ENCODE results near the gene FAM83F.

Gene FAM83F

DNA sequence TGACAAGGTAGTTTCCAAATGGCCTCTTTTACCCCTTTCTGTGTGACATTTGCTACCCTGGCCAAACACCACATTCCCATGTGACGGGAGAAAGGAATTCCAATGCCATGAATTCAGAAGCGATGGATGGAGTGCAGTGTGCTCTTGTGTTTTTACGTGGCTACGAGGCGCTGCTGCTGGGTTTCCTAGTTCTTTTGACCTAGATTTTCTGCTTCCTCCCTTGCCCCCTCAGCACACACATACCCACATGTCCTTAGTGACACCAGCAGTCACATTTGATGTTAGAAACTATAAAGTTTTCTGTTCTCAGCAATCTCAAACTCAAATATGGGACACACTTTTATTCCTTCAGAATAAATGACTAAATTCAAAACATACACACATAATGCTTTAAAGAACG lies 42.4 kb upstream of the FAM83F start:
- H3K9me3 ChIP-seq (ENCODE audit: insufficient read depth, low read length): no peaks in the 10 kb centered on the region
- H3K27me3 ChIP-seq (ENCODE audit: low read length): no peaks in the 10 kb centered on the region; the same call in 1 of the 2 replicates
- H4K20me1 ChIP-seq (ENCODE audit: low read depth, low read length): no peaks in the 10 kb centered on the region

GRCh38 chr22:39953101-39953500 lies 41.7 kb upstream of the FAM83F start:
- H3K79me2 ChIP-seq (ENCODE audit: insufficient read depth, low read length): no peaks in the 10 kb centered on the region

More for the DNA sequence above, 42.4 kb upstream of the FAM83F start:
- Histone ChIP-seq H2AFZ (ENCODE audit: low read depth, low read length, severe bottlenecking) (no peak overlapping the region), H3F3A (ENCODE audit: insufficient read depth) (no peaks in the 10 kb centered on the region), H3K79me2 (ENCODE audit: insufficient read depth, low read length) (no peaks in the 10 kb centered on the region), H3K4me3 (ENCODE audit: insufficient read depth, low read length, poor library complexity, severe bottlenecking) (no peak overlapping the region), H3K9me2 (replicated peaks; ENCODE audit: insufficient read depth, low read length) (no peaks in the 10 kb centered on the region), H3K9ac (ENCODE audit: low read length) (no peak overlapping the region), H3K36me3 (ENCODE audit: low read length) (no peaks in the 10 kb centered on the region), H3K4me2 (ENCODE audit: low read depth, low read length, poor library complexity, severe bottlenecking) (no peak overlapping the region), H3K27ac (ENCODE audit: low read depth, low read length) (no peak overlapping the region)
- no peak for TF ChIP-seq EZH2phosphoT487 (conservative IDR thresholded peaks at IDR 0.05; ENCODE audit: low read length)
- TF ChIP-seq CTCF (IDR thresholded peaks at IDR 0.05; ENCODE audit: insufficient read depth, low read length, poor library complexity, severe bottlenecking): no peak

DNA sequence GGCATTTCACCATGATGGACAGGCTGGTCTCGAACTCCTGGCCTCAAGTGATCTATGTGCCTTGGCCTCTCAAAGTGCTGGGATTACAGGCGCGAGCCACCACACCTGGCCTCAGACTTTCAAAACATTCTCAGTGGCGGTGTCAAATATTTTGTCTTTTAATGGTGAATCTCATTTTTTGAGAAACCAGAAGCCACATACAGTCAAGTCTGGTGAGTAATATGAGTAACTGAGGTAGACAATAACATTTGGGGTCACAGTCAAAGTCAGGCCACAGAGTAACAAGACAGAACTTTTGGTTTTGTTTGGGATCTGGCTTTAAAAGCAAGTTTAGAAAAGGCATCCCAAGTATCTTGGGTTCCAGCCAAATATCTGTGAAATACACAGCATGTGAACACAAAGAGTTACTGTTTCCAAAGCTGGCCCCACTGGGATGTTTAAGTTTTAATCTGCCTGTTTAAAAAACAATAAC lies 40.1 kb upstream of the FAM83F start:
- Histone ChIP-seq H3F3A (ENCODE audit: insufficient read depth) (no peaks in the 10 kb centered on the region), H3K9ac (ENCODE audit: low read length) (no peak overlapping the region)

More at GRCh38 chr22:39953101-39953500, 41.7 kb upstream of the FAM83F start:
- no peak for TF ChIP-seq CTCF (IDR thresholded peaks at IDR 0.05; ENCODE audit: insufficient read depth, low read length, poor library complexity, severe bottlenecking)
- no peak for TF ChIP-seq EZH2phosphoT487 (conservative IDR thresholded peaks at IDR 0.05; ENCODE audit: low read length)
- no peaks in the 10 kb centered on the region for H4K20me1 ChIP-seq (ENCODE audit: low read depth, low read length)
- H3K36me3 ChIP-seq (ENCODE audit: low read length): no peaks in the 10 kb centered on the region
- H2AFZ ChIP-seq (ENCODE audit: low read depth, low read length, severe bottlenecking): no peak overlapping the region
- H3K9ac ChIP-seq (ENCODE audit: low read length): no peak overlapping the region
- H3K27me3 ChIP-seq (ENCODE audit: low read length): no peaks in the 10 kb centered on the region; the same call in 1 of the 2 replicates
- no peak overlapping the region for H3K4me2 ChIP-seq (ENCODE audit: low read depth, low read length, poor library complexity, severe bottlenecking)
- no peaks in the 10 kb centered on the region for H3K9me3 ChIP-seq (ENCODE audit: insufficient read depth, low read length)
- no peak overlapping the region for H3K4me3 ChIP-seq (ENCODE audit: insufficient read depth, low read length, poor library complexity, severe bottlenecking)
- H3F3A ChIP-seq (ENCODE audit: insufficient read depth): no peaks in the 10 kb centered on the region
- no peaks in the 10 kb centered on the region for H3K9me2 ChIP-seq (replicated peaks; ENCODE audit: insufficient read depth, low read length)
- H3K27ac ChIP-seq (ENCODE audit: low read depth, low read length): no peak overlapping the region

More for the DNA sequence above, 40.1 kb upstream of the FAM83F start:
- no peaks in the 10 kb centered on the region for H3K9me2 ChIP-seq (replicated peaks; ENCODE audit: insufficient read depth, low read length)
- no peaks in the 10 kb centered on the region for H3K9me3 ChIP-seq (ENCODE audit: insufficient read depth, low read length)
- no peak overlapping the region for H3K4me3 ChIP-seq (ENCODE audit: insufficient read depth, low read length, poor library complexity, severe bottlenecking)
- H3K36me3 ChIP-seq (ENCODE audit: low read length): no peaks in the 10 kb centered on the region
- no peaks in the 10 kb centered on the region; the same call in 1 of the 2 replicates for H3K27me3 ChIP-seq (ENCODE audit: low read length)
- no peaks in the 10 kb centered on the region for H4K20me1 ChIP-seq (ENCODE audit: low read depth, low read length)
- no peak for TF ChIP-seq CTCF (IDR thresholded peaks at IDR 0.05; ENCODE audit: insufficient read depth, low read length, poor library complexity, severe bottlenecking)
- no peak for TF ChIP-seq EZH2phosphoT487 (conservative IDR thresholded peaks at IDR 0.05; ENCODE audit: low read length)
- H3K4me2 ChIP-seq (ENCODE audit: low read depth, low read length, poor library complexity, severe bottlenecking): no peak overlapping the region
- no peak overlapping the region for H2AFZ ChIP-seq (ENCODE audit: low read depth, low read length, severe bottlenecking)
- no peak overlapping the region for H3K27ac ChIP-seq (ENCODE audit: low read depth, low read length)
- H3K79me2 ChIP-seq (ENCODE audit: insufficient read depth, low read length): no peaks in the 10 kb centered on the region
